Measurements from ENCODE around the gene FAM151B. TPM values are rescaled to one million over a fixed set of nuclear protein-coding genes. Genes with fewer than 3 reads are reported as not detected.

The FAM151B gene
- total RNA-seq, 1 experiment from 2014 or later: 0.72 TPM

DNA sequence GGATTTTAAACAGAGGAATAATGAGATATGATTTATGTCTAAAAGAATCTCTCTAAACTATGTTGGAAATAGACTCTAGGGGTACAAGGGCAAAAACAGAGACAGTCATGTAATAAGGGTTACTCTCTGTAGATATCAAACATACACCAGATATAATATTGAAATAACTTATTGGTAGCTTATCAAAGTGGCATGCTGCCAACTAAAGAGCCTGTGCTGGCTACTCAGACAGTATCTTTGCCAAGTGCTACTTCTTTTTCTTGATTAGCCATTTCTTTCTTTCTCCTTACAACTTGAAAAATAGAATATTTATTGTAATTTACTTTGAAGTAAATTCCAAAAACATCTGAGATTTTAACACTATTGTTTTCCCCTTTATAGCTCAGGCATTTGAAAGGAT lies 45.2 kb upstream of the FAM151B start:
- H3K9me3 ChIP-seq (ENCODE audit: control insufficient read depth, low read depth, low read length): no peaks in the 10 kb centered on the region
- no peak overlapping the region for H3K27ac ChIP-seq (ENCODE audit: insufficient read length, low read depth, low read length)
- no peaks in the 10 kb centered on the region for H3K4me1 ChIP-seq (ENCODE audit: insufficient read depth, low read length)
- H3K23me2 ChIP-seq (ENCODE audit: insufficient read length, low read depth, low read length, poor library complexity, severe bottlenecking): no peaks in the 10 kb centered on the region
- H3K27ac Mint-ChIP-seq: no peak overlapping the region
- no peaks in the 10 kb centered on the region for H3K79me1 ChIP-seq (ENCODE audit: insufficient read depth, low read depth, low read length, poor library complexity, severe bottlenecking)
- no peaks in the 10 kb centered on the region for H3K27me3 Mint-ChIP-seq (ENCODE audit: low read depth)
- peaks cover 3 to 6% of the 10 kb centered on the region in 2 experiments; a peak in 2 of 4 replicates for H3K4me1 Mint-ChIP-seq
- no peak for DNase-seq
- peaks cover 6 to 29% (median 26%) of the 10 kb centered on the region in 3 experiments; a peak in 6 of 7 replicates for H3K36me3 Mint-ChIP-seq (ENCODE audit: insufficient read depth in 1 of 3, low read depth in 3 of 3)
- no peak overlapping the region for H3K18ac ChIP-seq (ENCODE audit: insufficient read length, low read depth, low read length)
- H3K4me2 ChIP-seq (ENCODE audit: insufficient read depth, insufficient read length, low read length): no peak overlapping the region
- no peaks in the 10 kb centered on the region for H3K27me3 ChIP-seq (ENCODE audit: insufficient read depth, low read length)
- H4K20me1 ChIP-seq (ENCODE audit: control insufficient read depth, insufficient read depth, insufficient read length): no peaks in the 10 kb centered on the region
- no peak overlapping the region for H3T11ph ChIP-seq (ENCODE audit: low read length)
- H3K23ac ChIP-seq (ENCODE audit: insufficient read length, low read depth, low read length): no peak overlapping the region
- H3K56ac ChIP-seq (ENCODE audit: insufficient read length, low read depth, low read length): no peak overlapping the region
- no peaks in the 10 kb centered on the region for H3K79me2 ChIP-seq (ENCODE audit: insufficient read depth, low read length)
- H3K9me3 Mint-ChIP-seq: no peaks in the 10 kb centered on the region
- H3K9ac ChIP-seq (ENCODE audit: extremely low read depth, insufficient read length, low read length): no peak overlapping the region
- no peak overlapping the region for H2BK120ac ChIP-seq (ENCODE audit: low read depth, low read length, poor library complexity, severe bottlenecking)
- H3K4me3 Mint-ChIP-seq: no peak overlapping the region
- no peak overlapping the region for H3K4ac ChIP-seq (ENCODE audit: low read depth, low read length)
- TF ChIP-seq CTCF (conservative IDR thresholded peaks at IDR 0.05): no peak
- H4K91ac ChIP-seq (ENCODE audit: insufficient read length, low read depth, low read length): no peak overlapping the region
- H2BK20ac ChIP-seq (ENCODE audit: low read depth, low read length, poor library complexity, severe bottlenecking): no peak overlapping the region
- no peak overlapping the region for H3K14ac ChIP-seq (ENCODE audit: insufficient read depth, low read length)
- no peak overlapping the region for H2BK5ac ChIP-seq (ENCODE audit: insufficient read length, low read length)
- no peak overlapping the region for H4K8ac ChIP-seq (replicated peaks; ENCODE audit: insufficient read length, low read depth, low read length)
- no peak overlapping the region for H2BK12ac ChIP-seq (ENCODE audit: insufficient read length, low read depth, low read length)
- no peak overlapping the region for H4K5ac ChIP-seq (ENCODE audit: insufficient read length, low read depth, low read length)
- H2AFZ ChIP-seq (ENCODE audit: low read length): no peak overlapping the region
- no peak overlapping the region for H2BK15ac ChIP-seq (ENCODE audit: low read depth, low read length)
- no peak overlapping the region for H2AK5ac ChIP-seq (ENCODE audit: insufficient read length, low read length)
